ENCODE results near the gene LDLRAD4.

The LDLRAD4 gene

DNA sequence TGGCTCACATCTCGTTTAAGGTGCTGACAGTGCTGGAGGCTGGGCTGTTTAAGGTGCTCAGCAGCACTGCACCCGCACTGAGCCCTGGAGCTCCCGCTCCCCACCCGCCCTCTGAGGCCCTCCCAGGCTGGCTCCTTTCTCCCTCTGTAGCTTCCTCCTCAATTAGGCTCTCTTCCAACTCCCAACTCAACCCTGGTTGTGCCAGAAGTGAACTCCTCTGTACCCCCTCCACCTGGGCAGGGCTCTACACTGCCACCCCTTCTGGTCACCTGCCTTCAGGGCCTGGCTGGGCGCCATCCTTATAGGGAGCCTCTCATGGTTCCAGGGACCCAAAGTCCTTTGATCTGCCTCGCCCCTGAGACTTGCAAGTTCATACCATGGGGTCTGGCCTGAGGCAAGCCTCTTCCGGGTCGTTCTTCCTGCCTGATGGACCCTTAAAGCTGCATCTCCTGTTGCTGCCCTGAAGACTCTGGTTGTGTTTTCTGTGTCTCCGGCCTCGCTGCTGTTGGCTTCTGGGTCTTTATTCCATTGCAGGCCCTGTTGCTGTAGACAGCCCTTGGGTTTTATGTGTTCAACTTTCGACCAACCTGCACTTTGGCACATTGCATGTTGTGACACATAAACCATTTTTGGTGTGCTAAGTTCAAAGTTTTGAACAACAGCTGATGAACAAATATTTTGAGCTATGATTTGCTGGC lies 199.6 kb downstream of the LDLRAD4 start:
- Mint-ChIP-seq H3K27ac (no peak overlapping the region), H3K4me3 (no peak overlapping the region), H3K4me1 (ENCODE audit: low read depth) (peaks cover 31% of the 10 kb centered on the region), H3K9me3 (no peaks in the 10 kb centered on the region), H3K36me3 (ENCODE audit: low read depth) (peaks cover 2% of the 10 kb centered on the region), H3K27me3 (no peaks in the 10 kb centered on the region)

DNA sequence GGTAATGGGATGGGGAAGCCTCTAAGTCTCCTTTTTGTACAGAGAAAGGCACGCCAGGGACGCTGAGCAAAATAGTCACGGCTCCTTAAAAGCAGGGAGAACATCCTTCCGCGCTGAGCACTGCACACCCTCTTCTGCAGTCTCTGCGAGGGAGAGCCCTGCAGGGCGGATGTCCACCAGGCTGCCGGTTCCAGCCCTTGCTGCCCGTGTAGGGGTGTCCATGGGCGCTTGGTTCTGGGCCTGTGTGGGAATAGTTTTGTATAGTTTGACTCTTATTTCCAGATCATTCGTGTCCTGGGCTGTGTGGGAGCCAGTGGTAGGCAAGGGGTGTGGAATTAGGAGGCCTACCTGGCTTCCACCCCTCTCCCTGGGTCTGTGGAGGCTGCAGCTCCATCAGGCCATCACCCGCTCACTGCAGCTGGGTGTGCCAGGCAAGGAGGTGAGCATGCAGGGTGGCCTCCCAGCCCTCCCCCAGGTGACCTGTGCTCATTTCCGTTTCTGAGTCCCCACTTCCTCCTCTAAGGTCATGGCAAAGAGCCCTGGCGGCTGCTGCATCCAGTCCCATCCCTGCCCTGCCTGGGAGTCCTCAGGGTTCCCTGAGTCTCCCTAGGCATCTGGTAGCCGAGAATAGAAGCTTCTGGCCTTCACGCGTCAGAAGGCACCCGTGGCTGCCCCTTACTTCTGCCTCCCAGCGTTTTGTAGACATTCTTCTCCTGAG lies 202.6 kb downstream of the LDLRAD4 start:
- H3K4me1 Mint-ChIP-seq (ENCODE audit: low read depth) = peaks cover 23% of the 10 kb centered on the region
- H3K9me3 Mint-ChIP-seq = no peaks in the 10 kb centered on the region
- H3K36me3 Mint-ChIP-seq (ENCODE audit: low read depth) = no peaks in the 10 kb centered on the region
- H3K27ac Mint-ChIP-seq = peak overlapping the region; percentile 34
- H3K4me3 Mint-ChIP-seq = no peak overlapping the region
- H3K27me3 Mint-ChIP-seq = no peaks in the 10 kb centered on the region

- Mint-ChIP-seq H3K9me3 (no peaks in the 10 kb centered on the region), H3K4me1 (ENCODE audit: low read depth) (peaks cover 12% of the 10 kb centered on the region), H3K4me3 (no peak overlapping the region), H3K27ac (no peak overlapping the region), H3K27me3 (no peaks in the 10 kb centered on the region), H3K36me3 (ENCODE audit: low read depth) (no peaks in the 10 kb centered on the region)
Observed at GRCh38 chr18:13422541-13423147, 204.1 kb downstream of the LDLRAD4 start.

GRCh38 chr18:13423352-13423751 lies 204.8 kb downstream of the LDLRAD4 start:
- Mint-ChIP-seq H3K9me3 (no peaks in the 10 kb centered on the region), H3K4me1 (ENCODE audit: low read depth) (peaks cover 18% of the 10 kb centered on the region), H3K36me3 (ENCODE audit: low read depth) (no peaks in the 10 kb centered on the region), H3K27me3 (no peaks in the 10 kb centered on the region), H3K4me3 (no peak overlapping the region), H3K27ac (no peak overlapping the region)

DNA sequence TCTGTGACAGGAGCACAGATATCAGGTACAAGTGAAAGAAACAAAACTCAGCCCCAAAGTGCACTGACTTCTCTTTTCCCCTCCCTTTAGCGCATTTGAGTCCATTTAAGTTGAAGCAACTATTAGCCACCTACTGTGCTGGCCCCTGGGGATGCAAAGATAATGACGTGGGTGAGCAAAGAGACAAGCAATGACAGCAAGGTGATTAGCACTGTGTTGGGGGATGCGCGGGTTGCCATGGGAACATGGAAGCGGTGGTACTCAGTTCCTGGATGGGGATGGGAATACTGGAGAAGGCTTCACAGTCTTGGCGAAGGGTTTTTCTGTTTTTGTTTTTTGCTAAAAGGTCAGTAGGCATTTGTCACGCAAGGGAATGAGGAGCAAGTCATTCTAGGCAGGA lies 205.8 kb downstream of the LDLRAD4 start:
- H3K27me3 Mint-ChIP-seq = no peaks in the 10 kb centered on the region
- H3K9me3 Mint-ChIP-seq = no peaks in the 10 kb centered on the region
- no peak overlapping the region for H3K4me3 Mint-ChIP-seq
- no peak overlapping the region for H3K27ac Mint-ChIP-seq
- H3K4me1 Mint-ChIP-seq (ENCODE audit: low read depth) = peaks cover 18% of the 10 kb centered on the region
- H3K36me3 Mint-ChIP-seq (ENCODE audit: low read depth) = no peaks in the 10 kb centered on the region

DNA sequence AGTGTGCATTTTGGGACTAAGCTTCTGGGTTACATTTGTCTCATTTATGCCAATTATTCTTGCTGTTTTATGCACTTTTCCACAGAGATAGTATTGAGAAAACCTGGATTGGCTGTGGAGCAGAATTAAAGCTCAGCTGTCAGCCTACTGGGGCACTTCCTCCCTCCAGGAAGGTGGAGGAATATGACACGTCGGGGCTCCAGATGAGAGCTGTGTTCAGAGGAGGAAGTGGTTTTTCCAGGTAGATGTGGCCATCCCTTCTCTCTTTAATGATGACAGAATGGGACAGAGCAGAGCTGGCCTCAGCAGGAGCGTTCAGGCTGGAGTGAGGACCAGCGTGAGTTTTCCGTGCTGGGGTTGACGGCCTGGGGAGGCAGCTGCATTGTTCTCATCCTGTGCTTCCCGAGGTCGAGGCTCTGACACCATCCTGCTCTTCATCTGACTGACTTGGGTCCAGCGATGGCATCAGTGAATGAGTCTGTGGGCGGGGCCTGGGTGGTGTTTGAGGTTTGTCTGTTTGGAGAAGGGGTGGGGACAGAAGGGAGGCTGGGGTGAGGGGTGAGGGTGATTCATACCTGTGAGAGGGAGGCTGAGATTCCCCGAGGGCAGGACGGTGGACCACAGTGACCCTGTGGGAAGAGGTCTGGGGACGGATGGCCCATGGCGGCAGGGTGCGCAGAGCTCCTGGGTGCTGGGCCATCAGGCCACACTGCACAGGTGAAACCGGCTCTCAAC lies 207.0 kb downstream of the LDLRAD4 start:
- Mint-ChIP-seq H3K27ac (no peak overlapping the region), H3K4me3 (no peak overlapping the region), H3K9me3 (no peaks in the 10 kb centered on the region), H3K4me1 (ENCODE audit: low read depth) (peaks cover 18% of the 10 kb centered on the region), H3K27me3 (no peaks in the 10 kb centered on the region), H3K36me3 (ENCODE audit: low read depth) (no peaks in the 10 kb centered on the region)

GRCh38 chr18:13427354-13427753 lies 208.8 kb downstream of the LDLRAD4 start:
- Mint-ChIP-seq H3K36me3 (ENCODE audit: low read depth) (peaks cover under 1% of the 10 kb centered on the region), H3K9me3 (no peaks in the 10 kb centered on the region), H3K27me3 (no peaks in the 10 kb centered on the region), H3K27ac (no peak overlapping the region), H3K4me1 (ENCODE audit: low read depth) (peaks cover 13% of the 10 kb centered on the region), H3K4me3 (no peak overlapping the region)

- H3K4me1 Mint-ChIP-seq (ENCODE audit: low read depth) = peaks cover 18% of the 10 kb centered on the region
- peaks cover 3% of the 10 kb centered on the region for H3K36me3 Mint-ChIP-seq (ENCODE audit: low read depth)
- peak overlapping the region; percentile 3 for H3K27ac Mint-ChIP-seq
- H3K9me3 Mint-ChIP-seq = no peaks in the 10 kb centered on the region
- no peak overlapping the region for H3K4me3 Mint-ChIP-seq
- H3K27me3 Mint-ChIP-seq = no peaks in the 10 kb centered on the region
Observed at GRCh38 chr18:13428319-13428718, 209.8 kb downstream of the LDLRAD4 start.

GRCh38 chr18:13429016-13429415 lies 210.5 kb downstream of the LDLRAD4 start:
- Mint-ChIP-seq H3K4me1 (ENCODE audit: low read depth) (peaks cover 23% of the 10 kb centered on the region), H3K36me3 (ENCODE audit: low read depth) (peaks cover 3% of the 10 kb centered on the region), H3K4me3 (no peak overlapping the region), H3K27me3 (no peaks in the 10 kb centered on the region), H3K27ac (no peak overlapping the region), H3K9me3 (no peaks in the 10 kb centered on the region)

- peaks cover 24% of the 10 kb centered on the region for H3K4me1 Mint-ChIP-seq (ENCODE audit: low read depth)
- H3K9me3 Mint-ChIP-seq = no peaks in the 10 kb centered on the region
- H3K4me3 Mint-ChIP-seq = no peak overlapping the region
- peaks cover 3% of the 10 kb centered on the region for H3K36me3 Mint-ChIP-seq (ENCODE audit: low read depth)
- H3K27ac Mint-ChIP-seq = no peak overlapping the region
- no peaks in the 10 kb centered on the region for H3K27me3 Mint-ChIP-seq
Observed at GRCh38 chr18:13429884-13430510, 211.4 kb downstream of the LDLRAD4 start.

DNA sequence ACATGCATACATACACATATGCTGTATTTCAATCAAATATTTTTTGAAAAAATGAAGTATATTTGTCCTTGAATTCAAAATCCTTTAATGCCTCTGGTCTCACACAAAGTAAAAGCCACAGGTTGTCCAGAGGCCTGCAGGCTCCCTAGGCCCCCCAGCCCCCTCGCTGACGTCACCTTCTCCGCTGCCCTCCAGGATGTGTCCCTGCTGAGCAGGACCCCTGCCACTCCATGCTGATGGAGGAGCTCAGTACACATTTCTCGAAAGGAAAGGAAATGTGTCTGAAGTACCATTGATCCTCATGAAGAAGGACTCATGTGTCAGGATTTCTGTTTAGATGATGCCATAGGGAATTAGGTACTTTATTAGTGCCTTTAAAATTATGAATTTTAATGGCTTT lies 212.1 kb downstream of the LDLRAD4 start:
- Mint-ChIP-seq H3K4me3 (no peak overlapping the region), H3K27me3 (no peaks in the 10 kb centered on the region), H3K36me3 (ENCODE audit: low read depth) (peaks cover 3% of the 10 kb centered on the region), H3K27ac (no peak overlapping the region), H3K4me1 (ENCODE audit: low read depth) (peaks cover 26% of the 10 kb centered on the region), H3K9me3 (no peaks in the 10 kb centered on the region)

DNA sequence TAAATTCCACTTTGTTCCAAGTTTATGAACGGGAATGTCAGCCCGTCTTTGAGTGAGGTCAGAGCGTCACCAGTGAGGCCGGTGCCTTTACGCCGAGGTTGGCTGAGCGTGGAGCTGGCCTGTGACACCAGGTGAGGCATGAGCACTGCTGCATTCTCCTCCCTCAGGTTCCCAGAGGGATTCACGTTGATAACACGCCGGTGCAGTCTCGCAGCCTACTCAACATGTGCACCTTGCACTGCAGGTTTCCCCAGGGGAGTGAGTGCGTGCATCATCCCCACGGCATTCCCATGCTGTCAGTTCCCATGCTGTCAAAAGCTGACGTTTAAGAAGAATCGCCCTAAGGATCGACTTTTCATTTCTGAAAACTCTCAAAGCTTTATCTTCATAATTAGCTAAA lies 213.3 kb downstream of the LDLRAD4 start:
- Mint-ChIP-seq H3K9me3 (no peaks in the 10 kb centered on the region), H3K36me3 (ENCODE audit: low read depth) (peaks cover 3% of the 10 kb centered on the region), H3K4me1 (ENCODE audit: low read depth) (peaks cover 36% of the 10 kb centered on the region), H3K27me3 (no peaks in the 10 kb centered on the region), H3K4me3 (no peak overlapping the region), H3K27ac (peak overlapping the region; percentile 47)

DNA sequence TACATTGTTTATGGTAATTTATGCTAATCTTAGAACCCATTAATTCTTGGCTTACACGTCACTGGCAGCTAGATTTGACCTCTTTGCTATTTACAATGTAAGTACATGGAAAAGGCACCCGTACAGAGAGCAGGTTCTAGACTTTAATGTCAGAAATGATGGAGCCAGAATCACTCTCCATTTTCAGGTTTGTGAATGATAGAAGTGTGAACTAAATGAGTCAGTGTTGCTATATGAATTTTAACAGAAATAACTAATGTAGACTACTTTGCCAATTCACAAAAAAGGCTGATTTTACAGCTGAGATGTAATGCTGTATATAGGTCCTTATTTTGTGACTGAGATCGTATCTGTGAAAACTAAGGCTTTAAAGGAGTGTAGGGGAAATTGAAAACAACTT lies 214.6 kb downstream of the LDLRAD4 start:
- H3K4me1 Mint-ChIP-seq (ENCODE audit: low read depth) = peaks cover 44% of the 10 kb centered on the region
- H3K36me3 Mint-ChIP-seq (ENCODE audit: low read depth) = peaks cover 3% of the 10 kb centered on the region
- H3K27ac Mint-ChIP-seq = no peak overlapping the region
- no peak overlapping the region for H3K4me3 Mint-ChIP-seq
- no peaks in the 10 kb centered on the region for H3K9me3 Mint-ChIP-seq
- no peaks in the 10 kb centered on the region for H3K27me3 Mint-ChIP-seq

DNA sequence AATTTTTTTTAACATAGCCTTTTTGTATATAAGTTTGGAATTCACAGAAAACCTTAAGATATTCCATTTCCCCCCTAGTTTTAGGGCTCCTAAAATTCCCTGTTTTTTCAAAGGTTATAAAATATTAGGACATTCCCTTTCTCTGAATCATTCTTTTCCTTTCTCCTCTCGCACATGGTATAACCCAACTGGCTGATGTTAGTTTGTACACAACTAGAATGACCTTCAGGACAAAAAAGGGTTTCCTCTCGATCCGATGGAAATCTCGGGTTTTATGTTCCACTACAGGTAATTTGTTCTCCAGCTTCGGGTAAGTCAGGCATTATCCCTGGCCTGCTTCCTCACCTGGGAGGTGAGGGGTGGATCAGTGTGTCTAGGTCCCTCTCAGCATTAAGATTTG lies 215.1 kb downstream of the LDLRAD4 start:
- H3K36me3 Mint-ChIP-seq (ENCODE audit: low read depth) = peaks cover 3% of the 10 kb centered on the region
- H3K27me3 Mint-ChIP-seq = no peaks in the 10 kb centered on the region
- H3K4me3 Mint-ChIP-seq = no peak overlapping the region
- H3K4me1 Mint-ChIP-seq (ENCODE audit: low read depth) = peaks cover 48% of the 10 kb centered on the region
- no peak overlapping the region for H3K27ac Mint-ChIP-seq
- H3K9me3 Mint-ChIP-seq = no peaks in the 10 kb centered on the region
